Mesendoderm (in vitro differentiated cells): Measurements from ENCODE around the gene PITPNC1.
"Not testable (repeated sequence)": the region's sequence is repeated elsewhere in the genome, so short reads cannot be mapped to it uniquely, and the experiment has no call there.

ENCODE experiments used
- DNase-seq: peaks from one replicate; pipeline ENCODE4 v3.0.0; 2013
- H2AK5ac ChIP-seq: 2 replicates; pipeline ENCODE4 v1.6.1; 2013; ENCODE audit warnings: low read length, inconsistent platforms
- H2BK120ac ChIP-seq: 2 replicates; pipeline ENCODE4 v1.6.1; 2013; ENCODE audit warnings: low read depth, mild to moderate bottlenecking, low read length, moderate library complexity, mixed read lengths
- H2BK15ac ChIP-seq: replicated peaks from 2 replicates; pipeline ENCODE4 v1.6.1; 2013; ENCODE audit warnings: low read depth, mild to moderate bottlenecking, moderate library complexity
- H2BK5ac ChIP-seq: 2 replicates; pipeline ENCODE4 v1.6.1; 2013; ENCODE audit warnings: low read length, inconsistent platforms
- H3K18ac ChIP-seq: 2 replicates; pipeline ENCODE4 v1.6.1; 2013; ENCODE audit warnings: mild to moderate bottlenecking, low read length, mixed read lengths
- H3K23ac ChIP-seq: one replicate; pipeline ENCODE4 v1.6.1; 2013; ENCODE audit warnings: low read length
- H3K27ac ChIP-seq: 2 replicates; pipeline ENCODE4 v1.5.1; 2013; ENCODE audit warnings: low read depth, mild to moderate bottlenecking, inconsistent platforms, low read length, moderate library complexity
- H3K27me3 ChIP-seq: 2 replicates; pipeline ENCODE4 v1.6.1; 2013; ENCODE audit warnings: low read length, control low read depth, mild to moderate bottlenecking, inconsistent platforms; ENCODE audit not compliant: insufficient read depth, poor library complexity
- H3K36me3 ChIP-seq: 2 replicates; pipeline ENCODE4 v1.6.1; 2013; ENCODE audit warnings: low read length, inconsistent platforms; ENCODE audit not compliant: control insufficient read depth, insufficient read depth
- H3K4ac ChIP-seq: one replicate; pipeline ENCODE4 v1.6.1; 2013; ENCODE audit warnings: low read depth, mild to moderate bottlenecking, low read length, moderate library complexity
- H3K4me1 ChIP-seq: 2 replicates; pipeline ENCODE4 v1.6.1; 2013; ENCODE audit warnings: low read depth, low read length, inconsistent platforms; ENCODE audit not compliant: control insufficient read depth
- H3K4me2 ChIP-seq: 2 replicates; pipeline ENCODE4 v1.6.1; 2013; ENCODE audit warnings: low read length
- H3K4me3 ChIP-seq: 2 replicates; pipeline ENCODE4 v1.5.1; 2013; ENCODE audit warnings: mild to moderate bottlenecking, low read length
- H3K56ac ChIP-seq: one replicate; pipeline ENCODE4 v1.6.1; 2013; ENCODE audit warnings: low read length
- H3K79me1 ChIP-seq: 2 replicates; pipeline ENCODE4 v1.6.1; 2013; ENCODE audit warnings: low read length, inconsistent platforms
- H3K79me2 ChIP-seq: 2 replicates; pipeline ENCODE4 v1.6.1; 2013; ENCODE audit warnings: mild to moderate bottlenecking, low read length; ENCODE audit not compliant: control insufficient read depth, insufficient read depth
- H3K9ac ChIP-seq: 2 replicates; pipeline ENCODE4 v1.6.1; 2013; ENCODE audit warnings: low read length, inconsistent platforms
- H4K5ac ChIP-seq: one replicate; pipeline ENCODE4 v1.6.1; 2013; ENCODE audit warnings: low read length
- H4K8ac ChIP-seq: one replicate; pipeline ENCODE4 v1.6.1; 2013; ENCODE audit warnings: low read depth, mild to moderate bottlenecking, control low read depth, low read length, moderate library complexity
- WGBS: extraction: QIAGEN DNeasy Blood & Tissue Kit; methylation state at CpG from one replicate; pipeline ENCODE4 v1.1.7; 2013; ENCODE audit warnings: low lambda C conversion rate, missing lambda C conversion rate; ENCODE audit not compliant: insufficient coverage; ENCODE audit errors: extremely low coverage; 5-methylcytosine and 5-hydroxymethylcytosine counted together

PITPNC1 gene

DNA sequence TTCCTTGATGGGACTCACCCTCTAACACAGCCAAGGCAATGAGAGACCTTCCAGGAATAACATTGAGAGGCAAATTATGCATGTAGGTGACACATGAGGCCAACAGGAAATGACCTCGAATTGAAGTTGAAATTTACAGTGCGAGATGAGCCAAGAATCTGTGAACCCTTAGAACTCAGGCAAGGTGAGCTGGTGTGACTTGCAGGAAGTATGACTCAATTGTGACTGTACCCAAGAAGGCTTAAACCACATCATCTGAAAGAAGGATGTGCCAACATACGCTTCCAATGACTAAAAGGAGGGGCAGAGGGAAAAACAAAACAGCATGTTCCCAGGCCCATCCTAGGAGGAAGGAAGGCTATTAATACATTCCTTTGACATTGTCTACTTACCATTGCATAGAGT, 44.8 kb downstream of the PITPNC1 start:
- Histone ChIP-seq H3K4ac (no peak overlapping the region), H2BK5ac (no peak overlapping the region), H3K4me1 (peaks cover 3% of the 10 kb centered on the region), H4K8ac (no peak overlapping the region), H3K27me3 (no peaks in the 10 kb centered on the region), H3K23ac (no peak overlapping the region), H3K4me2 (no peak overlapping the region), H2BK120ac (no peak overlapping the region), H3K27ac (no peak overlapping the region), H4K5ac (no peak overlapping the region), H2AK5ac (no peak overlapping the region), H3K18ac (no peak overlapping the region), H3K9ac (no peak overlapping the region), H2BK15ac (no peak overlapping the region), H3K4me3 (no peak overlapping the region), H3K36me3 (no peaks in the 10 kb centered on the region), H3K79me1 (peaks cover 4% of the 10 kb centered on the region), H3K79me2 (peaks cover 8% of the 10 kb centered on the region), H3K56ac (no peak overlapping the region)
- peak; percentile 89 for DNase-seq
- whole genome bisulfite sequencing: no CpG with 5 or more reads among the region's 3 CpGs

GRCh38 chr17:67422296-67422695, 45.2 kb downstream of the PITPNC1 start:
- not testable (repeated sequence) for H2AK5ac ChIP-seq, H3K27ac ChIP-seq, H2BK15ac ChIP-seq, H3K36me3 ChIP-seq, H3K4me3 ChIP-seq, H3K4ac ChIP-seq, H2BK5ac ChIP-seq, DNase-seq, H2BK120ac ChIP-seq, H3K9ac ChIP-seq, H3K18ac ChIP-seq, H4K5ac ChIP-seq, H3K27me3 ChIP-seq, H3K4me2 ChIP-seq, H3K79me1 ChIP-seq, H3K56ac ChIP-seq, H3K79me2 ChIP-seq, H3K4me1 ChIP-seq, H4K8ac ChIP-seq, H3K23ac ChIP-seq
- no CpG with 5 or more reads among the region's 4 CpGs for WGBS

- Histone ChIP-seq H3K79me2 (peaks cover 8% of the 10 kb centered on the region), H2AK5ac (no peak overlapping the region), H3K4me2 (no peak overlapping the region), H3K4ac (no peak overlapping the region), H2BK120ac (no peak overlapping the region), H3K36me3 (no peaks in the 10 kb centered on the region), H3K27ac (no peak overlapping the region), H2BK15ac (no peak overlapping the region), H3K27me3 (no peaks in the 10 kb centered on the region), H3K9ac (no peak overlapping the region), H3K4me3 (no peak overlapping the region), H4K8ac (no peak overlapping the region), H2BK5ac (no peak overlapping the region), H3K18ac (no peak overlapping the region), H4K5ac (no peak overlapping the region), H3K23ac (no peak overlapping the region), H3K4me1 (peaks cover 3% of the 10 kb centered on the region), H3K79me1 (peaks cover 4% of the 10 kb centered on the region), H3K56ac (no peak overlapping the region)
- DNase-seq: no peak
- no CpG with 5 or more reads among the region's 4 CpGs for WGBS
Measured at GRCh38 chr17:67422897-67423296, 45.8 kb downstream of the PITPNC1 start.

DNA sequence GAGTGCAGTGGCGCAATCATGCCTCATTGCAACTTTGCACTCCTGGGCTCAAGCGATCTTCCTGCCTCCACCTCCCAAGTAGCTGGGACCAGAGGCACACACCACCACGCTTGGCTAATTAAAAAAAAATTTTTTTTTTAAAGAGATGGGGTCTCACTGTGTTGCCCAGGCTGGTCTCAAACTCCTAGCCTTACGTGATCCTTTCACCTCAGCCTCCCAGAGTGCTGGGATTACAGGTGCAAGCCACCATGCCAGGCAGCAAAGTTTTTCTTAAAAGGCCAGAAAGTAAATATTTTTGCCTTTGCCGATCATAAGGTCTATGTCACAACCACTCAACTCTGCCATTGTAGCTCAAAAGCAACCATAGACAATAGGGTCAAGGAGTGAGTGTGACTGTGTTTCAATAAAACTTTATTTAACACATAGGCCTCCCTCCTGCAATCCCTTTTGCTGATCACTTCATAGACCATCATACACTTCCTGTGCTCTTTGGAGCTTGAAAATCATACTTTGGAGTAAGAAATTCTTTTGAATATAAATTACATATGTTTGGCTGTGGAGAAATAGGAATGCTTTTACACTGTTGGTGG, 48.6 kb downstream of the PITPNC1 start:
- H3K9ac ChIP-seq: no peak overlapping the region
- no peak overlapping the region for H3K4me3 ChIP-seq
- no CpG with 5 or more reads among the region's 5 CpGs for WGBS
- no peak overlapping the region for H2BK15ac ChIP-seq
- H3K79me2 ChIP-seq: peaks cover 5% of the 10 kb centered on the region
- H4K8ac ChIP-seq: no peak overlapping the region
- H3K36me3 ChIP-seq: no peaks in the 10 kb centered on the region
- H4K5ac ChIP-seq: no peak overlapping the region
- H3K27me3 ChIP-seq: no peaks in the 10 kb centered on the region
- H3K23ac ChIP-seq: no peak overlapping the region
- no peak overlapping the region for H3K4ac ChIP-seq
- H2BK5ac ChIP-seq: no peak overlapping the region
- peaks cover 3% of the 10 kb centered on the region for H3K4me1 ChIP-seq
- no peak overlapping the region for H3K18ac ChIP-seq
- no peak overlapping the region for H3K56ac ChIP-seq
- no peak overlapping the region for H2AK5ac ChIP-seq
- no peak overlapping the region for H3K27ac ChIP-seq
- H2BK120ac ChIP-seq: no peak overlapping the region
- no peak for DNase-seq
- H3K4me2 ChIP-seq: no peak overlapping the region
- H3K79me1 ChIP-seq: peaks cover 1% of the 10 kb centered on the region

GRCh38 chr17:67427424-67427823, 50.3 kb downstream of the PITPNC1 start:
- Histone ChIP-seq H3K27ac (no peak overlapping the region), H3K18ac (no peak overlapping the region), H3K79me2 (peaks cover 4% of the 10 kb centered on the region), H3K4ac (no peak overlapping the region), H2BK15ac (no peak overlapping the region), H2AK5ac (no peak overlapping the region), H3K27me3 (no peaks in the 10 kb centered on the region), H3K4me2 (no peak overlapping the region), H3K9ac (no peak overlapping the region), H4K5ac (no peak overlapping the region), H3K4me1 (no peaks in the 10 kb centered on the region), H2BK5ac (no peak overlapping the region), H3K4me3 (no peak overlapping the region), H2BK120ac (no peak overlapping the region), H3K56ac (no peak overlapping the region), H4K8ac (no peak overlapping the region), H3K36me3 (no peaks in the 10 kb centered on the region), H3K79me1 (peaks cover 1% of the 10 kb centered on the region), H3K23ac (no peak overlapping the region)
- WGBS: no CpG with 5 or more reads among the region's 4 CpGs
- DNase-seq: no peak

DNA sequence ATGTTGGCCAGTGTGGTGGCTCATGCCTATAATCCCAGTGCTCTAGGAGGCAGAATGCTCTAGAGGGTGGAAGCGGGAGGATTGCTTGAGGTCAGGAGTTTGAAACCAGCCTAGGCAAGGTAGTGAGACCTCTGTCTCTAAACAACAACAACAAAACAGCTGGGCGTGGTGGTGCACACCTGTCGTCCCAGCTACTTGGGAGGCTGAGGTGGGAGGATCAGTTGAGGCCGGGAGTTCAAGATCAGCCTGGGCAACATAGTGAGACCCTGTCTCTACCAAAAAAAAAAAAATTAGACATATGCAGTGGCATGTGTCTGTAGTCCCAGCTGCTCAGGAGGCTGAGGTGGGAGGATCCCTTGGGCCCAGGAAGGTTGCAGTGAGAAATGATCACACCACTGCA, 53.4 kb downstream of the PITPNC1 start:
- no CpG with 5 or more reads among the region's 4 CpGs for WGBS
- not testable (repeated sequence) for H3K4ac ChIP-seq, H3K79me1 ChIP-seq, H3K18ac ChIP-seq, H2BK15ac ChIP-seq, H2BK120ac ChIP-seq, H4K8ac ChIP-seq, DNase-seq, H3K79me2 ChIP-seq, H2AK5ac ChIP-seq, H3K4me3 ChIP-seq, H3K27me3 ChIP-seq, H3K27ac ChIP-seq, H3K4me1 ChIP-seq, H3K9ac ChIP-seq, H3K4me2 ChIP-seq, H4K5ac ChIP-seq, H3K56ac ChIP-seq, H3K36me3 ChIP-seq, H3K23ac ChIP-seq, H2BK5ac ChIP-seq
